ENCODE results near the gene ISCU. TPM values are rescaled to one million over a fixed set of nuclear protein-coding genes. Genes with fewer than 3 reads are reported as not detected.

ISCU gene
- total and polyA plus RNA-seq, 9 of the 15 experiments (the other 6 are each of a cell fraction or from before 2014, with no cell fraction given) = 15.9 to 92.5 (median 77.3) TPM

- TF ChIP-seq UBTF (IDR thresholded peaks at IDR 0.05; ENCODE audit: borderline replicate concordance in 1 of 2, low read depth in 2 of 2, low read length in 2 of 2) (0 out of 4 replicates have a peak, but pooled peaks have one; percentile 10 to 62), ARID2 (IDR thresholded peaks at IDR 0.05) (0 out of 2 replicates have a peak, but pooled peaks have one; percentile 50), MECOM (CRISPR knock-in tag; IDR thresholded peaks at IDR 0.05) (no peak), CREM (IDR thresholded peaks at IDR 0.05; ENCODE audit: low read depth) (peak; percentile 55; the same call in 1 of the 2 replicates), CREB1 (IDR thresholded peaks at IDR 0.05) (0 out of 2 replicates have a peak, but pooled peaks have one; percentile 29), CREB1 (CRISPR knock-in tag; IDR thresholded peaks at IDR 0.05) (peak; percentile 46; the same call in 1 of the 2 replicates), MAFF (IDR thresholded peaks at IDR 0.05; ENCODE audit: low read length) (no peak), SIN3B (IDR thresholded peaks at IDR 0.05; ENCODE audit: low read depth) (no peak), RUNX1 (IDR thresholded peaks at IDR 0.05; ENCODE audit: low read depth) (no peak), ESRRA (IDR thresholded peaks at IDR 0.05; ENCODE audit: borderline replicate concordance, low read depth) (peak; percentile 50; the same call in 1 of the 2 replicates), JUNB (CRISPR knock-in tag; conservative IDR thresholded peaks at IDR 0.05) (no peak), MEF2A (IDR thresholded peaks at IDR 0.05; ENCODE audit: control insufficient read depth, low read depth, low read length) (peak; percentile 33; the same call in 1 of the 2 replicates), STAT5B (CRISPR knock-in tag; IDR thresholded peaks at IDR 0.05) (no peak), CXXC5 (CRISPR knock-in tag; IDR thresholded peaks at IDR 0.05) (peak; percentile 16; the same call in 1 of the 2 replicates), FOXJ2 (tag; IDR thresholded peaks at IDR 0.05) (peak; percentile 82; the same call in 1 of the 2 replicates)
- TF ChIP-seq, protein P1, sequence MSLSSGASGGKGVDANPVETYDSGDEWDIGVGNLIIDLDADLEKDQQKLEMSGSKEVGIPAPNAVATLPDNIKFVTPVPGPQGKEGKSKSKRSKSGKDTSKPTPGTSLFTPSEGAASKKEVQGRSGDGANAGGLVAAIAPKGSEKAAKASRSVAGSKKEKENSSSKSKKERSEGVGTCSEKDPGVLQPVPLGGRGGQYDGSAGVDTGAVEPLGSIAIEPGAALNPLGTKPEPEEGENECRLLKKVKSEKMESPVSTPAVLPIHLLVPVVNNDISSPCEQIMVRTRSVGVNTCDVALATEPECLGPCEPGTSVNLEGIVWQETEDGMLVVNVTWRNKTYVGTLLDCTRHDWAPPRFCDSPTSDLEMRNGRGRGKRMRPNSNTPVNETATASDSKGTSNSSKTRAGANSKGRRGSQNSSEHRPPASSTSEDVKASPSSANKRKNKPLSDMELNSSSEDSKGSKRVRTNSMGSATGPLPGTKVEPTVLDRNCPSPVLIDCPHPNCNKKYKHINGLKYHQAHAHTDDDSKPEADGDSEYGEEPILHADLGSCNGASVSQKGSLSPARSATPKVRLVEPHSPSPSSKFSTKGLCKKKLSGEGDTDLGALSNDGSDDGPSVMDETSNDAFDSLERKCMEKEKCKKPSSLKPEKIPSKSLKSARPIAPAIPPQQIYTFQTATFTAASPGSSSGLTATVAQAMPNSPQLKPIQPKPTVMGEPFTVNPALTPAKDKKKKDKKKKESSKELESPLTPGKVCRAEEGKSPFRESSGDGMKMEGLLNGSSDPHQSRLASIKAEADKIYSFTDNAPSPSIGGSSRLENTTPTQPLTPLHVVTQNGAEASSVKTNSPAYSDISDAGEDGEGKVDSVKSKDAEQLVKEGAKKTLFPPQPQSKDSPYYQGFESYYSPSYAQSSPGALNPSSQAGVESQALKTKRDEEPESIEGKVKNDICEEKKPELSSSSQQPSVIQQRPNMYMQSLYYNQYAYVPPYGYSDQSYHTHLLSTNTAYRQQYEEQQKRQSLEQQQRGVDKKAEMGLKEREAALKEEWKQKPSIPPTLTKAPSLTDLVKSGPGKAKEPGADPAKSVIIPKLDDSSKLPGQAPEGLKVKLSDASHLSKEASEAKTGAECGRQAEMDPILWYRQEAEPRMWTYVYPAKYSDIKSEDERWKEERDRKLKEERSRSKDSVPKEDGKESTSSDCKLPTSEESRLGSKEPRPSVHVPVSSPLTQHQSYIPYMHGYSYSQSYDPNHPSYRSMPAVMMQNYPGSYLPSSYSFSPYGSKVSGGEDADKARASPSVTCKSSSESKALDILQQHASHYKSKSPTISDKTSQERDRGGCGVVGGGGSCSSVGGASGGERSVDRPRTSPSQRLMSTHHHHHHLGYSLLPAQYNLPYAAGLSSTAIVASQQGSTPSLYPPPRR (CRISPR knock-in tag; IDR thresholded peaks at IDR 0.05; ENCODE audit: borderline replicate concordance) = no peak
- TF ChIP-seq, protein P2, sequence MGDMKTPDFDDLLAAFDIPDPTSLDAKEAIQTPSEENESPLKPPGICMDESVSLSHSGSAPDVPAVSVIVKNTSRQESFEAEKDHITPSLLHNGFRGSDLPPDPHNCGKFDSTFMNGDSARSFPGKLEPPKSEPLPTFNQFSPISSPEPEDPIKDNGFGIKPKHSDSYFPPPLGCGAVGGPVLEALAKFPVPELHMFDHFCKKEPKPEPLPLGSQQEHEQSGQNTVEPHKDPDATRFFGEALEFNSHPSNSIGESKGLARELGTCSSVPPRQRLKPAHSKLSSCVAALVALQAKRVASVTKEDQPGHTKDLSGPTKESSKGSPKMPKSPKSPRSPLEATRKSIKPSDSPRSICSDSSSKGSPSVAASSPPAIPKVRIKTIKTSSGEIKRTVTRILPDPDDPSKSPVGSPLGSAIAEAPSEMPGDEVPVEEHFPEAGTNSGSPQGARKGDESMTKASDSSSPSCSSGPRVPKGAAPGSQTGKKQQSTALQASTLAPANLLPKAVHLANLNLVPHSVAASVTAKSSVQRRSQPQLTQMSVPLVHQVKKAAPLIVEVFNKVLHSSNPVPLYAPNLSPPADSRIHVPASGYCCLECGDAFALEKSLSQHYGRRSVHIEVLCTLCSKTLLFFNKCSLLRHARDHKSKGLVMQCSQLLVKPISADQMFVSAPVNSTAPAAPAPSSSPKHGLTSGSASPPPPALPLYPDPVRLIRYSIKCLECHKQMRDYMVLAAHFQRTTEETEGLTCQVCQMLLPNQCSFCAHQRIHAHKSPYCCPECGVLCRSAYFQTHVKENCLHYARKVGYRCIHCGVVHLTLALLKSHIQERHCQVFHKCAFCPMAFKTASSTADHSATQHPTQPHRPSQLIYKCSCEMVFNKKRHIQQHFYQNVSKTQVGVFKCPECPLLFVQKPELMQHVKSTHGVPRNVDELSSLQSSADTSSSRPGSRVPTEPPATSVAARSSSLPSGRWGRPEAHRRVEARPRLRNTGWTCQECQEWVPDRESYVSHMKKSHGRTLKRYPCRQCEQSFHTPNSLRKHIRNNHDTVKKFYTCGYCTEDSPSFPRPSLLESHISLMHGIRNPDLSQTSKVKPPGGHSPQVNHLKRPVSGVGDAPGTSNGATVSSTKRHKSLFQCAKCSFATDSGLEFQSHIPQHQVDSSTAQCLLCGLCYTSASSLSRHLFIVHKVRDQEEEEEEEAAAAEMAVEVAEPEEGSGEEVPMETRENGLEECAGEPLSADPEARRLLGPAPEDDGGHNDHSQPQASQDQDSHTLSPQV (IDR thresholded peaks at IDR 0.05) = no peak; the same call in 1 of the 2 replicates
Observed at GRCh38 chr12:108563136-108563803, 874 bp downstream of the ISCU start (continued).
